Hematopoietic multipotent progenitor cell treated with erythropoietin and hydrocortisone succinate and interleukin-3 and kit ligand, for 15 days (in vitro differentiated cells): Measurements from ENCODE around the gene PDK2.
A peak's percentile ranks its signal among the peaks of the same experiment; 100 is the strongest.

Source experiments
- DNase-seq: peaks from one replicate; pipeline ENCODE4 v3.0.0-alpha.2; 2015; ENCODE audit warnings: low spot score

Gene PDK2

DNA sequence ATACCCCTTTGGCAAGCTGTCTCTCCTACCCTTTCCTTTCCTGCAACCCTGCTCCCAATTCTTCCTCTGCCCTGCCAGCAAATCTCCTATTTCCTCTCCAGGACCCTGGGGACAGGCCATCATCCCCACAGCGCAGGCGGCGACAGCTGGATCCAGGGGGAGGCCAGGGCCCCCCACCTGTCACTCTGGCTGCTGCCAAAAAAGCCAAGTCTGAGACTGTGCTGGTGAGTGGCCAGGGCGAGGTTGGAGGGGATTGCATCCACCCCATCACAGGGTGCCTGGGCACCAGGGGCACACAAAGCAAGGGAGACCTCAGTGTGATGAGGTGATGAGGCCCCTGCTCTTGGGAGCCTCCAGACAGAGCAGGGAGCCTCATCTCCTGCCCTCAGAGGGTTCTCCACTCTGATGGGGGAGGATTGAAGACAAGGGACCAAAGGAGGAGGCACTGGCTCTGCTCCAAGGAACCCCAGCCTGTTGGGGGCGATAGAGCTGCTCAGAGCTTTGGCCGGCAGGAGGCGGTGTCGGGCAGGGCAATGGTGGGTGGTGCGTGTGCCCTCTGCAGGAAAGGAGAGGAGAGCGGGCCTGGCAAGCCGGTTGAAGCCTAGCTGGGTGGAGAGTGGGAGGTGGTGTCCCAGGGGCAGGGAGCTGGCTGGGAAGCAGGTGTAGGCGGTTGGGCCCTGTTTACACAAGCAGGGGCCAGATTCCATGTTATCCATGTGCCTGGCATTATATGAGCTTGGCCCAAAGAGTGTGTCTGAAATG is 15.6 kb upstream of the PDK2 start:
- peak; percentile 44 for DNase-seq

- no peak for DNase-seq
Observed at GRCh38 chr17:50080096-50080480, 15.1 kb upstream of the PDK2 start.

- DNase-seq: no peak
Observed at GRCh38 chr17:50080827-50081226, 14.3 kb upstream of the PDK2 start.

GRCh38 chr17:50081757-50082156 is 13.4 kb upstream of the PDK2 start:
- no peak for DNase-seq

DNA sequence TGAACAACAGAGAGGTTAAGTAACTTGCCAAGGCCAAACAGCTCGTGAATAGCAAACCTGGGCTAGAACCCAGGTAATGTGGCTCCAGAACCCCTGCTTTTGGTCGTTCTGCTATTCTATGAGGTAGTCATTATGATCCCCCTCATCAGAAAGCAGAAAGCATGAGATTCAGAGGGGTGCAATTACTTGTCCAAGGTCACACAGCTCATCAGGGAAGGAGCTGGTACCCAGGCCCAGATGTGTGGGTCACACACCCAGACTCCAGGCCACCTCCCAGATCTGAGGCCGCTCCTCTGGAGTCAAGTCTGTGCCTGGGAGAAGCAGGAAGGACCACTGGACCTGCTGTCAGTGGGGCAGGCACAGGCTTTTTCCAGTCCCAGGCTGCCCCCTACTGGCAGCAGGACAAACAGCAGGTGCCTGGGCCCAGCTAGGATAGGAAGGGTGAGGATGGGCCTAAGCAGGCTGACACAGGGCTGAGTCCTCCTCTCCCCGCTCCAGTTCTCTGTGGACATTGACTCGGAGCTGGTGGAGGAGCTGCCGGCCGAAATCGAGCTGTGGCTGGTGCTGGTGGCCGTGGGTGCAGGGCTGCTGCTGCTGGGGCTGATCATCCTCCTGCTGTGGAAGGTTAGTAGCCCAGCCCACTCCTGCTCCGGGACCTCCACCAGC is 7.8 kb upstream of the PDK2 start:
- peak; percentile 67 for DNase-seq

DNA sequence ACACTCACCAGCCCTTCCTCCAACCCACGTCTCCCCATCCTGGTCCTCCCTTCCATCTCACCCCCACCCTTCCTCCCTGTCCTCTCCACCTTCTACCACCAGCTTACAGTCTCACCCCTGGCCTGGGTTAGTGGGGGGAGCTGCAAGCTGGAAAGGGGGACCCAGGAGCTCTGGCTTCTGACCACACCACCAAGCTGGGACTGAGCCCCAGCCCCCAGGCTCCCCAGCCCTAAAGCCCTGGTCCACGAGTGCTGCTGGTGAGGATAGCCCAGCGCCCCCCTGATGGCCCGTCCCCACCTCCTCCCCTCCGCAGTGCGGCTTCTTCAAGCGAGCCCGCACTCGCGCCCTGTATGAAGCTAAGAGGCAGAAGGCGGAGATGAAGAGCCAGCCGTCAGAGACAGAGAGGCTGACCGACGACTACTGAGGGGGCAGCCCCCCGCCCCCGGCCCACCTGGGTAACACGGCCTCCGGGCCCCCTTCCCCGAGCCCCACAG is 7.2 kb upstream of the PDK2 start:
- no peak for DNase-seq

DNA sequence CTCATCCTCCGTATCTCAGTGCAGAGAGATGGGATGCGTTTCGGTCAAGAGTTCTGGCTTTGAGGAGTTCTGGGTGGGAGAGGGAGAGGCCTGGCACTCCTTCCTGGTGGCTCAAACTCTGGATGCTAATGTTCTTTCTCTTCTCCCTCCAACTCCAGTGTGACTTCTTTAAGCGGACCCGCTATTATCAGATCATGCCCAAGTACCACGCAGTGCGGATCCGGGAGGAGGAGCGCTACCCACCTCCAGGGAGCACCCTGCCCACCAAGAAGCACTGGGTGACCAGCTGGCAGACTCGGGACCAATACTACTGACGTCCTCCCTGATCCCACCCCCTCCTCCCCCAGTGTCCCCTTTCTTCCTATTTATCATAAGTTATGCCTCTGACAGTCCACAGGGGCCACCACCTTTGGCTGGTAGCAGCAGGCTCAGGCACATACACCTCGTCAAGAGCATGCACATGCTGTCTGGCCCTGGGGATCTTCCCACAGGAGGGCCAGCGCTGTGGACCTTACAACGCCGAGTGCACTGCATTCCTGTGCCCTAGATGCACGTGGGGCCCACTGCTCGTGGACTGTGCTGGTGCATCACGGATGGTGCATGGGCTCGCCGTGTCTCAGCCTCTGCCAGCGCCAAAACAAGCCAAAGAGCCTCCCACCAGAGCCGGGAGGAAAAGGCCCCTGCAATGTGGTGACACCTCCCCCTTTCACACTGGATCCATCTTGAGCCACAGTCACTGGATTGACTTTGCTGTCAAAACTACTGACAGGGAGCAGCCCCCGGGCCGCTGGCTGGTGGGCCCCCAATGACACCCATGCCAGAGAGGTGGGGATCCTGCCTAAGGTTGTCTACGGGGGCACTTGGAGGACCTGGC is 6.0 kb upstream of the PDK2 start:
- DNase-seq: no peak

- no peak for DNase-seq
Observed at GRCh38 chr17:50090071-50090470, 5.1 kb upstream of the PDK2 start.

DNA sequence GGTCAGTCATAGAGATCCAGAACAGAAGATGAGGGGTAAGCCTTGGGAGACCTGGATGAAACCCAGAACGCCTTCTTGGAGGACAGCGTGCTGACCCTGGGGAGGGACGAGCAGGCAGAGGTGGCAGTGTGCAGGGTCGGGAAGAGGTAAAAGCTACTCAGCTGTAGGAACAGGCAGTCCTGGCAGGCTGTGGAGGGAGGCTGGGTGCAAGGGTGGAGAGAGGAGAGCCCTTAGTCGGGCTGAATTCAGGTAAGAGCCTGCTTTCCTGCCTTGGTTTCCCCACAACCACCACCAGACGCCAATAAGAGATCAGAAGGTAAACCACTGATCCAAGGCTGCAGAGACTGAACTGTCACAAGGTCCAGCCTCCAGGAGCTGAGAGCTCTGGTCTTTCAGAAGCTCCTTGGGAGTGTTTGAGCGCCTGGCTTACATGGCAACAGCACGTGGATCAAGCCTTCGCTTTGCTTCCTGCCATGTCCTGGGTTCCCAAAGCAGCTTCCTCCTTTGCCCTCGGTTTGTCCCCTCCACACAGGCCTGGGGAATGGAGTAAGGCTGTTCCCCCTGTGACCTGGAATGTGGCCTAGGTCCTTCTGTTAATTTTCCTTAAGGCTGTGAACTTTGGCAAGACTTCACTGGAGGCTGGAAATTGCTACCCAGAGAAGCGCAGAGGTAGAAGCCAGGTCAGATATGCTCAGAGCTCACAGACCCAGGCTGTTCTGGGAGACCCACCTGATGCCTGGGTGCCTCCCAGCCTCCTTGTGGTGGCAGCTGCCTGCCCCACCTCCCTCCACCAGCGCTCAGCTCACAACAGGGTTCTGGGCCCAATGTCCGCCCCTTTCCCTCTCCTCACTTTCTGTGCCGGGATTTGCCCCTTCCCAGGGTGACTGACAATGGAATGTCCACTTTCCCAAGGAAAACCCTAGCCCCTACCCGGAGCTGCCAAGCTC is 3.9 kb upstream of the PDK2 start:
- DNase-seq: no peak

- no peak for DNase-seq
Observed at GRCh38 chr17:50091918-50092285, 3.2 kb upstream of the PDK2 start.

DNA sequence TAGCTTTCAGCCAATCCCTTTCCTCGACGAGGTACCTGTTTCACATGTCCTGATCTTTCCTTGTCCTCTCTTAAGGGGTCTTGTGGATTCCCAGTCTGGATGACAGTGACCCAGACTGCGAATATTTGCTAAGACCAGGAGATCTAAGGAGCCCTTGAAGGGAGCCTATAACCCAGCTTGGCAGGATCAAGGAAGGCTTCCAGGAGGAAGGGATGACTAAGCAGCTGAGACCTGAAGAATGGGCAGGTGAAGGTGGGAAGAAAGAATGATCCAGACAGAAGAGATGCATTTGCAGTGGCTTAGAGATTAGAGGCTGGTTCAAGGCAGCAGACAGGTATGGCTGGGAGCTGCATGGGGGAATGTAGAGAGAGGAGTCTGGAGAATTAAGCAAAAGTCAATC is 1.9 kb upstream of the PDK2 start:
- no peak for DNase-seq

DNA sequence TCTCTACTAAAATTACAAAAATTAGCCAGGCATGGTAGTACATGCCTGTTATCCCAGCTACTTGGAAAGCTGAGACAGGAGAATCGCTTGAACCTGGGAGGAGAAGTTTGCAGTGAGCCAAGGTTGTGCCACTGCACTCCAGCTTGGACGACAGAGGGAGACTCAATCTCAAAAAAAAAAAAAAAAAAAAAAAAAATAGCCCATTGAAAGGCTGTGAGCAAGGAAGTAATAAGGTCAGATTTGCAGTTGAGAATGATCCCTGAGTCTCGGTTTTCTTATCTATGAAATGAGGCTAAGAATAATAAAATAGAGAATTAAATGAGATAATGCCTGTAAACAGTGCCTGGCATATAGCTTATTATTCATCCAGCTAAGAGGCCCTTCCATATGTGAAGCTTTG is 1.3 kb upstream of the PDK2 start:
- DNase-seq: no peak

GRCh38 chr17:50094243-50094752 is 853 bp upstream of the PDK2 start:
- peak; percentile 85 for DNase-seq

GRCh38 chr17:50095626-50096037 is 481 bp downstream of the PDK2 start:
- DNase-seq: no peak

GRCh38 chr17:50096092-50096491 is 941 bp downstream of the PDK2 start:
- no peak for DNase-seq

GRCh38 chr17:50096758-50097157 is 1.6 kb downstream of the PDK2 start:
- no peak for DNase-seq

GRCh38 chr17:50097455-50097854 is 2.3 kb downstream of the PDK2 start:
- DNase-seq: no peak

DNA sequence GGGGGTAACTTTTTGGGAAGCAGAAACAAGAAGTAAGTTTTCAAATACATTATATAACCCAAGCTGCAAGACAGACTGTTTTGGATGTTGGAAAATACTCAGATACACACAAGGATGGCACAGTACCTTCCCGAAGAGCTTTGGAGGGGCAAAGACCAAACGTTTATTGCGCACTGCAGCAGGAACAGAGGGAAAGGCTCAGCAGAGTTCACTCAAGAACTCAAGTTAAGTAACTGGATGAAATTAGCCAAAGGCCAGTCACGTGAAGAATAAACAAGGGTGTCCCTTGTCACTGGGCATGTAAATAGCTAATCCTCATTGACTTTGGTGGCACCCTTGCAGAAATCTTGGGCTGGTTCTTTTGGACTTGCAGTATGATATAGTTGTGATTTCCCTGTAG is 2.8 kb downstream of the PDK2 start:
- DNase-seq: no peak

GRCh38 chr17:50098583-50098982 is 3.4 kb downstream of the PDK2 start:
- no peak for DNase-seq

GRCh38 chr17:50099003-50099402 is 3.9 kb downstream of the PDK2 start:
- no peak for DNase-seq

DNA sequence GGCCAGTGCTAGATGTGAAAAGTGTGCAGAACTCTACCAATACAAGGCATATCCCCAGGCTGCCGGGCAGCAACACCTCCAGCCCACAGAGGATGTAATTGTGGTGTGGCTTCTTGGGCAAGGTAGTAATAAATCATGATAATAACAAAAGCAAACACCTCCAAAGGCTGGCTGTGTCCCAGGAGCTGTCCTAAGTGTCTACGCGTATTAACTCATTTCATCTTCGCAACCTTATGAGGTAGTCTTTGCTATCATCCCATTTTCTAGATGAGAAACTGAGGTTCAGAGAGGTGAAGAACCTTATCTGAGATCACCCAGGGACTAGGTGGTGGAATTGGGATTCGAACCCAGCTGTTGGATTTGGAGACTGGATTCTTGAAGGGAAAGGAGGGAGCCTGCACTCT is 5.3 kb downstream of the PDK2 start:
- DNase-seq: no peak
